ENCODE results near the gene SLC29A4. TPM values are rescaled to one million over a fixed set of nuclear protein-coding genes. Genes with fewer than 3 reads are reported as not detected.
"Not testable (repeated sequence)": the region's sequence is repeated elsewhere in the genome, so short reads cannot be mapped to it uniquely, and the experiment has no call there.

Gene SLC29A4
- total RNA-seq, 2 donors from 2014 or later, result 0.14 to 0.21 TPM

GRCh38 chr7:5322621-5323410 is 40.1 kb downstream of the SLC29A4 start:
- ATAC-seq (ENCODE audit: insufficient number of reproducible peaks, low FRiP score, low read depth) (no peak), DNase-seq (ENCODE audit: low spot score) (no peak)
- Histone ChIP-seq H3K4me3 (no peak overlapping the region), H3K27me3 (replicated peaks; ENCODE audit: insufficient read depth) (no peaks in the 10 kb centered on the region), H3K36me3 (peaks cover 66% of the 10 kb centered on the region), H3K27ac (no peak overlapping the region), H3K4me1 (ENCODE audit: control insufficient read depth in 1 of 2, low read depth in 2 of 2) (no peaks in the 10 kb centered on the region), H3K9me3 (peaks cover 8% of the 10 kb centered on the region)
- TF ChIP-seq, protein P1, sequence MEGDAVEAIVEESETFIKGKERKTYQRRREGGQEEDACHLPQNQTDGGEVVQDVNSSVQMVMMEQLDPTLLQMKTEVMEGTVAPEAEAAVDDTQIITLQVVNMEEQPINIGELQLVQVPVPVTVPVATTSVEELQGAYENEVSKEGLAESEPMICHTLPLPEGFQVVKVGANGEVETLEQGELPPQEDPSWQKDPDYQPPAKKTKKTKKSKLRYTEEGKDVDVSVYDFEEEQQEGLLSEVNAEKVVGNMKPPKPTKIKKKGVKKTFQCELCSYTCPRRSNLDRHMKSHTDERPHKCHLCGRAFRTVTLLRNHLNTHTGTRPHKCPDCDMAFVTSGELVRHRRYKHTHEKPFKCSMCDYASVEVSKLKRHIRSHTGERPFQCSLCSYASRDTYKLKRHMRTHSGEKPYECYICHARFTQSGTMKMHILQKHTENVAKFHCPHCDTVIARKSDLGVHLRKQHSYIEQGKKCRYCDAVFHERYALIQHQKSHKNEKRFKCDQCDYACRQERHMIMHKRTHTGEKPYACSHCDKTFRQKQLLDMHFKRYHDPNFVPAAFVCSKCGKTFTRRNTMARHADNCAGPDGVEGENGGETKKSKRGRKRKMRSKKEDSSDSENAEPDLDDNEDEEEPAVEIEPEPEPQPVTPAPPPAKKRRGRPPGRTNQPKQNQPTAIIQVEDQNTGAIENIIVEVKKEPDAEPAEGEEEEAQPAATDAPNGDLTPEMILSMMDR (IDR thresholded peaks at IDR 0.05), result no peak

DNA sequence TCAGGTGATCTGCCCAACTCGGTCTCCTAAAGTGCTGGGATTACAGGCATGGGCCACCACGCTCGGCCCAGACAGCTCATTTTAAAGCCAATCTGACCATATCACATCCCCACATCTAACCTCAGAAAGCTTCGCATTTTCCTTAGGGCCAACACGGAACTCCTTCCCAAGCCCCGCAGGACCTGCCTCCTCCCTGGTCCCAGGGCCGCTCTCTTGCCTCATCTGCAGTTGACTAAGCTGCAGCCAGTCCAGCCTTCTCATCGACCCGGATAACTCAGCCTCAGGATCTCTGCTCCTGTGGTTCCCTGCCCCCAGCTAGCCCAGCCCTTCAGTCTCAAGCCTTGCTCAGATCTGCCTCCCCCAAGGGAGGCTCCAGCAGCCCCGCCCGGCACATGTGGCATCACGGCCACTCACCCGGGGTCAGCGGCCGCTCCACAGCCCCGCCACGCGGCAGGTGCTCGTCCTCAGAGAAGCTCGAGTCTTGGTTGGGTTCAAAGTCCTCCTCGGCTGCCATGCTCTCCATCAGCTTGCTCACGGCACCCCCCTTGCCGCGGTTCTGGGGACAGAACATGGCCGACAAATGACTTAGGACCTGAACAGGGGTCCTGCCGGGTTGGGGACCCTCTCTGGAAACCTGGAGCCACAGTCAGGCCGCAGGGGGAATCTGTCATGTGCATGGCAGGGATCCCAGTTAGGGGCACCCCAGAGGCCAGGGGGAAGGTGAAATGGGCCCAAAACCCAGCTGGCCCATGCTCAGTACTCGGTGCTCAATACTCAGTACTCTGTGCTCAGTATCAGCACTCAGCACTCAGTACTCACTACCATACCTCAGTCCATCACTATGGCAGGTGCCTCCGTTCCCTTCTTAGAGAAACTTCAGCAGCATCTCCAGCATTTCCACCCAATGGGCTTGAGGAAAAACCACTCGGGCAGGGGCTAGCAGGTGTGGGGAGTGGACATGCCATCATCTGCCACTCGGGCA is 41.3 kb downstream of the SLC29A4 start:
- not testable (repeated sequence) for H3K4me1 ChIP-seq (ENCODE audit: control insufficient read depth in 1 of 2, low read depth in 2 of 2); DNase-seq (ENCODE audit: low spot score); H3K4me3 ChIP-seq; H3K9me3 ChIP-seq; H3K27ac ChIP-seq; ATAC-seq (ENCODE audit: insufficient number of reproducible peaks, low FRiP score, low read depth); H3K27me3 ChIP-seq (replicated peaks; ENCODE audit: insufficient read depth)
- peaks cover 59% of the 10 kb centered on the region for H3K36me3 ChIP-seq

- peaks cover 56% of the 10 kb centered on the region for H3K36me3 ChIP-seq
- H3K9me3 ChIP-seq, result no peaks in the 10 kb centered on the region
- TF ChIP-seq, protein P1 (IDR thresholded peaks at IDR 0.05), result no peak
- no peaks in the 10 kb centered on the region for H3K4me1 ChIP-seq (ENCODE audit: control insufficient read depth in 1 of 2, low read depth in 2 of 2)
- H3K27ac ChIP-seq, result no peak overlapping the region
- ATAC-seq (ENCODE audit: insufficient number of reproducible peaks, low FRiP score, low read depth), result no peak
- H3K4me3 ChIP-seq, result no peak overlapping the region
- DNase-seq (ENCODE audit: low spot score), result no peak
- no peaks in the 10 kb centered on the region for H3K27me3 ChIP-seq (replicated peaks; ENCODE audit: insufficient read depth)
Observed at GRCh38 chr7:5324961-5325360, 42.2 kb downstream of the SLC29A4 start.

- DNase-seq (ENCODE audit: low spot score), result no peak
- Histone ChIP-seq H3K36me3 (peaks cover 50% of the 10 kb centered on the region), H3K4me3 (no peak overlapping the region), H3K27me3 (replicated peaks; ENCODE audit: insufficient read depth) (no peaks in the 10 kb centered on the region), H3K4me1 (ENCODE audit: control insufficient read depth in 1 of 2, low read depth in 2 of 2) (no peaks in the 10 kb centered on the region), H3K9me3 (no peaks in the 10 kb centered on the region), H3K27ac (no peak overlapping the region)
- no peak for ATAC-seq (ENCODE audit: insufficient number of reproducible peaks, low FRiP score, low read depth)
- TF ChIP-seq, protein P1 (IDR thresholded peaks at IDR 0.05), result no peak
Observed at GRCh38 chr7:5330288-5330687, 47.5 kb downstream of the SLC29A4 start.

DNA sequence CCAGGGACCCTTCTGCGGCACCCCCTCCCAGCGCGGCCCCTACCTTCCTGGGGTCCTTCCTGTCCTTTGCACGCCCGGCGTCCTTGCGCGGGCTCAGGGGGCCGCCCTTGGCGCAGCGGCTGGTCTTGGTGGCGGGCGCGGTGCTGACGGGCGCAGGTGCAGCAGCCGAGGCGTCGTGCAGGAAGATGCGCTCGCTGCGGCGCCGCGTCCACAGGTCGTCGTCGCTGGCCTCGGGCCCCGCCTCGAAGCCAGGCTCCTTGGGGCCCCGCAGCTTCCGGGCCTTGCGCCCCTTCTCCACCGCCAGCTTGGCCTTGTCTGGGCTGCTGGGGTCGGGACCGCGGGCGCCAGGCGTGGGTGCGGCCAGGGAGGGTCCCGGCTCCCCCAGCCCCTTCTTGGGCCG is 49.8 kb downstream of the SLC29A4 start:
- no peak overlapping the region for H3K27ac ChIP-seq
- peaks cover 7% of the 10 kb centered on the region for H3K9me3 ChIP-seq
- H3K36me3 ChIP-seq, result peaks cover 59% of the 10 kb centered on the region
- ATAC-seq (ENCODE audit: insufficient number of reproducible peaks, low FRiP score, low read depth) (no peak), DNase-seq (ENCODE audit: low spot score) (no peak)
- H3K27me3 ChIP-seq (replicated peaks; ENCODE audit: insufficient read depth), result no peaks in the 10 kb centered on the region
- H3K4me1 ChIP-seq (ENCODE audit: control insufficient read depth in 1 of 2, low read depth in 2 of 2), result no peaks in the 10 kb centered on the region
- H3K4me3 ChIP-seq, result no peak overlapping the region
- TF ChIP-seq, protein P1 (IDR thresholded peaks at IDR 0.05), result no peak

All from thoracic aorta (tissue), 2 donors.